Inferior parietal cortex (tissue), 1 donor: ENCODE data around the gene RFX1.
"Not testable (repeated sequence)": the region's sequence is repeated elsewhere in the genome, so short reads cannot be mapped to it uniquely, and the experiment has no call there.

Source experiments
- DNase-seq: peaks from one replicate; pipeline ENCODE4 v3.0.0-alpha.2; 2016; ENCODE audit errors: extremely low spot score

RFX1 gene

GRCh38 chr19:13979244-13979615, 26.9 kb downstream of the RFX1 start:
- no peak for DNase-seq

GRCh38 chr19:13978351-13979243, 27.5 kb downstream of the RFX1 start:
- no peak for DNase-seq

- no peak for DNase-seq
Observed at GRCh38 chr19:13977803-13978202, 28.3 kb downstream of the RFX1 start.

GRCh38 chr19:13976446-13976845, 29.7 kb downstream of the RFX1 start:
- DNase-seq: no peak

DNA sequence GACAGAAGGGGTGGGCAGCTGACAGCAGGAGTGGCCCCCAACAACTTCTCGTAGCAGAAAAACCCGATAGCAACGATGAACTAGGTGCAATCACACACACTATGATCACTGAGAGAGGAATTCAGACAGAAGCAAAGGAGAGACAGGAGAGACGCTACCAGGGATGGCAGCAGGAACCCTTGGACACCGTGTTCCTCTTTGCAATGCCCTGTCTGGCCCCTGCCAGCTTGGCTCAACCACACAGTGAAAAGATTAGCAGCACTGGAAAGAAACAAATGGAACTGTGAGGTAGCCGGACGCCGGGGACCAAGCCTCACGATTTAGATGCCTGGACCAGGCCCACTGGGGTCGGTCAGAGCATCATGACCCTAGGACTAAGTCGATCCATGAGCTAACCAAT, 30.2 kb downstream of the RFX1 start:
- no peak for DNase-seq

DNA sequence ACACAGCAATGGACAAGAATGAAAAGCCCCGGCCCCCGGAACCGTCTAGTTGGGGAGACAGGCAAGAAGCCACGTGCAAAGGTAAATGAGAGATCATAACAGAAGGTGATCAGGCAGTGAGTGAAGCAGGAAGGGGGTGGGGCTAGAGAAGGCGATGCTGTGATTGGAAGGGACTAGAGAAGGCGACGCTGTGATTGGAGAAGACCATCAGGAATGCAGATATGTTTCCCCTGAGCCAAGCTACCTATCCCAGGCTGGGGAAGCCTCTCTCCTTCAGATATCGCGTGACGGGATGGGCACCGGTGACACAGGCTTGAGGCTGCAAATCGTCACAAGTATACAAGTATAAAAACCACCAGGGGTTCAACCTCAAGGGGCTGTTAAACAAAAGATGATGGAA, 32.0 kb downstream of the RFX1 start:
- no peak for DNase-seq

DNA sequence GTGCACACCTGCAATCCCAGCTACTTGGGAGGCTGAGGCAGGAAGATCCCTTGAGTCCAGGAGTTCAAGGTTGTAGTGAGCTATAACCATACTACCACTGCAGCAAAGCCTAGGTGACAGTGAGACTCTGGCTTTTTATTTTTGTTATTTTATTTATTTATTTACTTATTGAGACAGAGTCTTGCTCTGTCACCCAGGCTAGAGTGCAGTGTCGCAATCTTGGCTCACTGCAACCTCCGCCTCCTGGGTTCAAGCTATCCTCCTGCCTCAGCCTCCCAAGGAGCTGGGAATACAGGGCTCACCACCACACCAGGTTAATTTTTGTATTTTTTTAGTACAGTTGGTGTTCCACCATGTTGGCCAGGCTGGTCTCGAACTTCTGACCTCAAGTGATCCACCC, 32.6 kb downstream of the RFX1 start:
- not testable (repeated sequence) for DNase-seq

- no peak for DNase-seq
Observed at GRCh38 chr19:13972368-13973155, 33.6 kb downstream of the RFX1 start.

- DNase-seq: not testable (repeated sequence)
Observed at GRCh38 chr19:13971868-13972267, 34.3 kb downstream of the RFX1 start.

DNA sequence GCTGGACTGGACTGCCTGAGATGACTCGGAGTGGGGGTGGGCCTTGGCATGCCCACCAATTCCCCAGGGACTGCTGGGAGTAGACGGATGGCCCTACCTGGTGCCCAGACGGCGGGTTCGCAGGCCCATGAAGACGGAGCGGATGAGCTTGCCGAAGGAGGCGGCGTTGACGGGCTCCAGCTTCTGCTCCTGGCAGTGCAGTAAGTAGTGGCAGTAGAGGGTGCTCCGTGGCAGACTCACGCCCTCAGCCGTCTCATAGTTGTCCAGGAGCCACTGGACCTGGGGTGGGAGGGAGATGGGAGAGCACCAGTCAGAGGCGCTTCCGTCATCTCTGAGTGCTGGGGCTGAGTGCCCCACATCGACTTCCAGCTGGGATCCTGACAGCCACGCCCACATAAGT, 36.2 kb downstream of the RFX1 start:
- no peak for DNase-seq

- no peak for DNase-seq
Observed at GRCh38 chr19:13968999-13969398, 37.1 kb downstream of the RFX1 start.

GRCh38 chr19:13968383-13968935, 37.7 kb downstream of the RFX1 start:
- DNase-seq: no peak

DNA sequence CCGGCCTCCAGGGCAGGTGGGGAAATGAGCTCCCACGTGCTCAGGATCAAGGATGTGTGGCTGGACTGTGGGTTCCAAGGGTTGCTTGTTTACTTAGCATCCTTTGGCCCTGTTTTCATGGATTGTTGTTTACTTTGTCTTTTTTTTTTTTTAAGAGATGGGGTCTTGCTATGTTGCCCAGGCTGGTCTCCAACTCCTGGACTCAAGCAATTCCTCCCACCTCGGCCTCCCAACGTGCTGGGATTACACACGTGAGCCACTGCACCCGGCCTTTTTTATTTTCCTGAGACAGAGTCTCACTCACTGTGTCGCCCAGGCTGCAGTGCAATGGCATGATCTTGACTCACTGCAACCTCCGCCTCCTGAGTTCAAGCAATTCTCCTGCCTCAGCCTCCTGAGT, 38.9 kb downstream of the RFX1 start:
- not testable (repeated sequence) for DNase-seq

DNA sequence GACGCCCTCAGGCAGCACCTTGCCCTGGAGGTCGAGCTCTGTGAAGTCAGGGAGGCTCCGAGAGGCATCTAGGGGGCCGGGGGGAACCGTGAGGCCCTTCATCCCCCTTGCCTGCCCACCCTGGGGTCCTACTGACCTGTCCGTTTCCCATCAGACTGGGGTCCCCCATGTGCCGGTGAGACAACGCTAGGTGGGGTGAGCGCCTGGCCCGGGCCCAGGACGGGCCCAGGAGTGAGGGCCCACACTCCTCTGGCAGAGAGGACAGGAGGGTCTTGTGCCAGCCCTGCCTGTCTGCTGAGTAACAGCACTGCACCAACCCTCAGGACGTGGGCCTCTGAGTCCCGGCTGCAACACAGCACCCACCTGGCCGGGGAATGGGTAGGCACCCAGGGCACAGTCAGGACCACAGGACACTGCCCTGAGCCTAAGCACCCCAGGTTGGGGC, 39.4 kb downstream of the RFX1 start:
- no peak for DNase-seq

DNA sequence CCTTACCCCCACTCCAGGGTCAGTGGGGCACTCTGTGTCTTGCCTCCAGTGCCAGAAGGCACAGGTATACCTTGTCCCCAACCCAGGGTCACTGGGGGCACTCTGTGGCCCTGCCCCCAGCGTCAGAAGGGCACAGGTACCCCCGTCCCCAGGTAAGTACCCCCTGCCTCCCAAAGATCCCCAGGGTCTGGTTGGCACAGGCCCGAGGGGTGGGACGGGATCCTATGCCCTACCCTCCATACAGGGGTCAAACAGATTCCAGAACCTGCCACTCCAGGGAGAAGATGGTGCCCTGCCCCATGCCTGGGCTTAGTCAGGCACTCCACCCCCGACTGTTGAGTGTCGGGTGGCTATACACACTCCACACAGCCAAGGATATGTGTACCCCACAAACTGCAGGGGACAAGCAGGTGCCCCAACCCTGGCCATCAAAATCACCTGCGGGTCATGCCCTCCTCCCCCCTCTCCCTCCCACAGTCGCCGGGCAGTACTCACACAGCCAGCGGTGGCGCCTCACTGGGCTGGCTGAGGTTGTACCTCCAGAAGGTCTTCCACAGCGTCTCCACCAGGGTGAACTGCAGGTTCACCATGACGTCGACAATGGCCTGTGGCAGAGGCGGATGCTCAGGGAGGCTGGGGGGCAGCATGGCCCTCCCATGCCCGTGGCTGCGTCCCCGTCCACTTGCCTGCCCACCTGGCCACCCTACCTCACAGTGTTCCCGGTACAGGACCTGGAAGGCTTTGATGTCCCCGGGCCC, 40.0 kb downstream of the RFX1 start:
- DNase-seq: no peak

DNA sequence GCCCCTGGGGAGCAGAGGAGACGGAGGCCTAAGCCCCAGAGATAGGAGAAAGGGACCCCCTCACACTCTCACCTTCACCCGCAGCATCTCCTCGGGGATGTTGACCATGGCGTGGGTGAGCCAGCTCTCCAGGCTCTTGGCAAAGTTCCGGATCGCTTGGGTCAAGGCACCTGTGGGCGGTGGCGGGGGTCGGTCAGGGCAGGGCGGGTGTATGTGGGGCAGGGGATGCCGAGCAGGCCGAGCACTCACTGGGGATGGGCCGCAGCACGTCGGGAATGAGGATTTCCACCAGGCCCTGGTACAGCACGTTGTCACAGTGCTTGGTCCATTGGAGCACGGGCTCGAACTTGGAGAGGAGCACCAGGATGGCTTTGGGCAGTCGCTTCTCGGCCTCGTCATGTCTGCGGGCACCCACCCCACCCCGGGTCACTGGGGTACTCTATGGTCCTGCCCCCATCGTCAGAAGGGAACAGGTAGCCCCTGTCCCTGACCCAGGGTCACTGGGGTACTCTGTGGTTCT, 40.7 kb downstream of the RFX1 start:
- no peak for DNase-seq

DNA sequence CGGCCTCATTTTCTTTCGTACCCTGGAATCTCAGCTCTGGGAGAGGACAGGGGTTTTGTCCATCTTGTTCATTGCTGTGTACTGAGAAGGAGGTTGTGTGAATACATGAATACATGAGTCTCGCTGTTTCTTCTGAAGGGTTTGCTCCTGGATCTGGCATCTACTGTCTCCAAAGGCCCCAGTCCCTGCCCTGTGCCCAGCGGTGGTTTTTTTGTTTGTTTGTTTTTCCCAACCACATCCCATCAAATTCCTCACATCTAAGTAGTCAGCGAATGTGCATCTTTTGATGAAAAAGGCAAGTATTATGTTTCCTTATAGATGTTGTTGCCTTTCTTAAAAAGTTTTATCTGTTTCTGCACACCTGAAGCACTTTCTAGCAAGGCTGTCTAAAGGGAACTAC, 41.3 kb downstream of the RFX1 start:
- no peak for DNase-seq

GRCh38 chr19:13963603-13964105, 42.5 kb downstream of the RFX1 start:
- no peak for DNase-seq

- DNase-seq: no peak
Observed at GRCh38 chr19:13962699-13963602, 43.2 kb downstream of the RFX1 start.
